ENCODE measurements around the gene DEPDC7.

DEPDC7 gene

GRCh38 chr11:32985600-32985999 lies 30.1 kb upstream of the DEPDC7 start:
- TF ChIP-seq TAF1 (IDR thresholded peaks at IDR 0.05; ENCODE audit: borderline replicate concordance, insufficient read depth, low read length) = no peak
- TF ChIP-seq POLR2AphosphoS5 (IDR thresholded peaks at IDR 0.05; ENCODE audit: low read depth, low read length) = no peak
- TF ChIP-seq FOXP2 (optimal IDR thresholded peaks at IDR 0.05; ENCODE audit: borderline replicate concordance, extremely low read depth, extremely low read length, insufficient read depth) = no peak
- no peak for TF ChIP-seq SIN3A (IDR thresholded peaks at IDR 0.05; ENCODE audit: borderline replicate concordance, insufficient read depth, low read length)
- TF ChIP-seq REST (IDR thresholded peaks at IDR 0.05; ENCODE audit: insufficient read depth in 1 of 2, low read depth in 2 of 2, low read length in 2 of 2) = no peak

DNA sequence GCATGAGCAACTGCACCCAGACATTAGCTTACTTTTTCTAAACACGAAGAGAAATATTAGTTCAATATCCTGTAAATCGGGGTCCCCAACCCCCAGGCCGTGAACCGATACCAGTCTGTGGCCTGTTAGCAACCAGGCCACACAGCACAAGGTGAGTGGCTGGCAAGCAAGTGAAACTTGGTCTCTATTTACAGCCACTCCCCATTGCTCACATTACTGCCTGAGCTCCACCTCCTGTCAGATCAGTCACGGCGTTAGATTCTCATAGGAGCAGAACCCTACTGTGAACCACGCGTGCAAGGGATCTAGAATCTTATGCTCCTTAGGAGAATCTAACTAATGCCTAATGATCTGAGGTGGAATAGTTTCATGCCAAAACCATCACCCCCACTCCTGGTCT lies 27.8 kb upstream of the DEPDC7 start:
- TF ChIP-seq FOXP2 (optimal IDR thresholded peaks at IDR 0.05; ENCODE audit: borderline replicate concordance, extremely low read depth, extremely low read length, insufficient read depth) (no peak), REST (IDR thresholded peaks at IDR 0.05; ENCODE audit: insufficient read depth in 1 of 2, low read depth in 2 of 2, low read length in 2 of 2) (no peak), TAF1 (IDR thresholded peaks at IDR 0.05; ENCODE audit: borderline replicate concordance, insufficient read depth, low read length) (no peak), SIN3A (IDR thresholded peaks at IDR 0.05; ENCODE audit: borderline replicate concordance, insufficient read depth, low read length) (no peak), POLR2AphosphoS5 (IDR thresholded peaks at IDR 0.05; ENCODE audit: low read depth, low read length) (no peak)

GRCh38 chr11:32990481-32990880 lies 25.2 kb upstream of the DEPDC7 start:
- TF ChIP-seq TAF1 (IDR thresholded peaks at IDR 0.05; ENCODE audit: borderline replicate concordance, insufficient read depth, low read length) = no peak
- TF ChIP-seq SIN3A (IDR thresholded peaks at IDR 0.05; ENCODE audit: borderline replicate concordance, insufficient read depth, low read length) = no peak
- no peak for TF ChIP-seq REST (IDR thresholded peaks at IDR 0.05; ENCODE audit: insufficient read depth in 1 of 2, low read depth in 2 of 2, low read length in 2 of 2)
- no peak for TF ChIP-seq FOXP2 (optimal IDR thresholded peaks at IDR 0.05; ENCODE audit: borderline replicate concordance, extremely low read depth, extremely low read length, insufficient read depth)
- TF ChIP-seq POLR2AphosphoS5 (IDR thresholded peaks at IDR 0.05; ENCODE audit: low read depth, low read length) = no peak

DNA sequence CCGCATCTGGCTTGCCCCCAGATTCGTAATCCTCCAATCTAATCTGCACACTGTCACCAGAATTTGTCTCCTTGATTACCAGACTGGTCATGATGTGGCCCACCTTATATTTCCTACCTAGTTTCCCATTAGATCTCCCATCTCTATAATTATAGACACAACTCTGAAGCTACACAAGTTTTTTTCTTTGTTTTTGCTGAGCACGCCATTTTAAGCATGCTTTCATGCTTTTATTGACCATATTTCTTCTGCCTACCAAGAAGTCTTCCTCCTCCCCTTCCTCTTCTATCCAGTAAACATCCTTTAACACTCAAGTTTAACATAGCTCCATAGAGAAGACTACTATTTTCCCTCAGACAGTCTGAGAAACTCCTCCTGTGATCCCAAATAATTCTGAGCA lies 24.3 kb upstream of the DEPDC7 start:
- TF ChIP-seq POLR2AphosphoS5 (IDR thresholded peaks at IDR 0.05; ENCODE audit: low read depth, low read length) = no peak
- no peak for TF ChIP-seq REST (IDR thresholded peaks at IDR 0.05; ENCODE audit: insufficient read depth in 1 of 2, low read depth in 2 of 2, low read length in 2 of 2)
- no peak for TF ChIP-seq FOXP2 (optimal IDR thresholded peaks at IDR 0.05; ENCODE audit: borderline replicate concordance, extremely low read depth, extremely low read length, insufficient read depth)
- no peak for TF ChIP-seq SIN3A (IDR thresholded peaks at IDR 0.05; ENCODE audit: borderline replicate concordance, insufficient read depth, low read length)
- no peak for TF ChIP-seq TAF1 (IDR thresholded peaks at IDR 0.05; ENCODE audit: borderline replicate concordance, insufficient read depth, low read length)

- TF ChIP-seq POLR2AphosphoS5 (IDR thresholded peaks at IDR 0.05; ENCODE audit: low read depth, low read length) (no peak), SIN3A (IDR thresholded peaks at IDR 0.05; ENCODE audit: borderline replicate concordance, insufficient read depth, low read length) (no peak), TAF1 (IDR thresholded peaks at IDR 0.05; ENCODE audit: borderline replicate concordance, insufficient read depth, low read length) (no peak), FOXP2 (optimal IDR thresholded peaks at IDR 0.05; ENCODE audit: borderline replicate concordance, extremely low read depth, extremely low read length, insufficient read depth) (no peak), REST (IDR thresholded peaks at IDR 0.05; ENCODE audit: insufficient read depth in 1 of 2, low read depth in 2 of 2, low read length in 2 of 2) (no peak)
Observed at GRCh38 chr11:32991898-32992297, 23.8 kb upstream of the DEPDC7 start.
